Activated CD8-positive, alpha-beta T cell treated with anti-CD3 and anti-CD28 coated beads, Interleukin-2, amount 10 ng/mL, durations not matched to agents 7 days and 5 days (primary cell): ENCODE measurements around the gene PRR22. TPM values are rescaled to one million over a fixed set of nuclear protein-coding genes. Genes with fewer than 3 reads are reported as not detected.
A peak's percentile ranks its signal among the peaks of the same experiment; 100 is the strongest.

Source experiments
- ATAC-seq: fragments of 150-1000 bp; cut with Tn5 transposase; one replicate; pipeline ENCODE4 v1.10.0; 2021; ENCODE audit warnings: moderate library complexity
- CTCF ChIA-PET: fragments of 350-600 bp; sonication (Branson Sonifier 250); formaldehyde crosslinking; loops from one replicate; lab custom pipeline; 2021; ENCODE audit warnings: antibody characterized with exemption; lab: Charles Lee
- POLR2A ChIA-PET: fragments of 350-600 bp; sonication (Branson Sonifier 250); formaldehyde crosslinking; loops from one replicate; lab custom pipeline; 2021; ENCODE audit warnings: antibody characterized with exemption; lab: Charles Lee
- DNase-seq: peaks from one replicate; pipeline ENCODE4 v3.0.0-alpha.2; 2020
- H3K27ac Mint-ChIP-seq: one replicate; pipeline ENCODE4 v1.8.0; 2021; ENCODE audit warnings: mild to moderate bottlenecking, mixed read lengths
- H3K27me3 Mint-ChIP-seq: one replicate; pipeline ENCODE4 v1.8.0; 2021; ENCODE audit warnings: low read depth, mixed read lengths
- H3K36me3 Mint-ChIP-seq: one replicate; pipeline ENCODE4 v1.8.0; 2021; ENCODE audit warnings: low read depth, mixed read lengths
- H3K4me1 Mint-ChIP-seq: one replicate; pipeline ENCODE4 v1.8.0; 2021; ENCODE audit warnings: low read depth, mixed read lengths
- H3K4me3 Mint-ChIP-seq: one replicate; pipeline ENCODE4 v1.8.0; 2021; ENCODE audit warnings: mild to moderate bottlenecking, mixed read lengths
- H3K9me3 Mint-ChIP-seq: one replicate; pipeline ENCODE4 v1.8.0; 2022; ENCODE audit warnings: mixed read lengths; ENCODE audit not compliant: insufficient read depth
- total RNA-seq, 2 experiments: library from RNA; stranded (reverse); gene quantifications; one replicate each; pipeline ENCODE4 v1.2.3, GENCODE V29; 2021

Gene PRR22
- total RNA-seq, 2 experiments from 2014 or later, result 5.7 to 6.0 TPM

GRCh38 chr19:5809469-5809868 lies 24.9 kb upstream of the PRR22 start:
- ChIA-PET POLR2A (no interaction called here), CTCF (no interaction called here)
- Mint-ChIP-seq H3K36me3 (no peaks in the 10 kb centered on the region), H3K4me1 (peaks cover 4% of the 10 kb centered on the region), H3K4me3 (no peak overlapping the region), H3K9me3 (no peaks in the 10 kb centered on the region), H3K27me3 (peaks cover 15% of the 10 kb centered on the region), H3K27ac (no peak overlapping the region)
- DNase-seq (no peak), ATAC-seq (no peak)

DNA sequence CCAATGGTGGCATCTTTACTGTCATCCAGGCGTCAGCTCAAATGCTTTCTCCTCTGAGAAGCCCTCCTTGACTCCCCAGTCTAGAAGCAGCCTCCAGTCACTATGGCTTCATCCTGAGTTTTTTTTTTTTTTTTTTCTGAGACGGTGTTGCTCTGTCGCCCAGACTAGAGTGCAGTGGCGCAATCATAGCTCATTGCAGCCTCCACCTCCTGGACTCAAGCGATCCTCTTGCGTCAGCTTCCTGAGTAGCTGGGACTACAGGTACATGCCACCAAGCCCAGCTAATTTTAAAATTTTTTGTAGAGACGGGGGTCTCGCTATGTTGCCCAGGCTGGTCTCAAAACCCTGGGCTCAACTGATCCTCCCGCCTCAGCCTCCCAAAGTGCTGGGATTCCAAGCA lies 24.5 kb upstream of the PRR22 start:
- DNase-seq (no peak), ATAC-seq (no peak)
- peaks cover 19% of the 10 kb centered on the region for H3K27me3 Mint-ChIP-seq
- H3K27ac Mint-ChIP-seq, result no peak overlapping the region
- POLR2A ChIA-PET, result interaction anchor here (0.6 kb wide), 1 partner anchor 17 kb away, joined by 3 read pairs; no protein-coding TSS in a partner anchor
- no peaks in the 10 kb centered on the region for H3K9me3 Mint-ChIP-seq
- H3K4me3 Mint-ChIP-seq, result no peak overlapping the region
- H3K36me3 Mint-ChIP-seq, result no peaks in the 10 kb centered on the region
- CTCF ChIA-PET, result interaction anchor here (1.6 kb wide), 1 partner anchor 19 kb away, joined by 5 read pairs; no protein-coding TSS in a partner anchor
- H3K4me1 Mint-ChIP-seq, result peaks cover 8% of the 10 kb centered on the region

- no peak for DNase-seq
- ChIA-PET CTCF (interaction anchor here (1.6 to 1.7 kb wide), 2 partner anchors 20 to 160 kb away, joined by 3 to 5 read pairs; no protein-coding TSS in a partner anchor), POLR2A (interaction anchor here (0.6 to 1.0 kb wide), 2 partner anchors 16 to 20 kb away, joined by 3 read pairs; no protein-coding TSS in a partner anchor)
- Mint-ChIP-seq H3K4me3 (no peak overlapping the region), H3K27me3 (peaks cover 24% of the 10 kb centered on the region), H3K4me1 (peaks cover 14% of the 10 kb centered on the region), H3K36me3 (no peaks in the 10 kb centered on the region), H3K9me3 (no peaks in the 10 kb centered on the region), H3K27ac (no peak overlapping the region)
- ATAC-seq, result no peak
Measured at GRCh38 chr19:5808120-5808816, 23.7 kb upstream of the PRR22 start.

DNA sequence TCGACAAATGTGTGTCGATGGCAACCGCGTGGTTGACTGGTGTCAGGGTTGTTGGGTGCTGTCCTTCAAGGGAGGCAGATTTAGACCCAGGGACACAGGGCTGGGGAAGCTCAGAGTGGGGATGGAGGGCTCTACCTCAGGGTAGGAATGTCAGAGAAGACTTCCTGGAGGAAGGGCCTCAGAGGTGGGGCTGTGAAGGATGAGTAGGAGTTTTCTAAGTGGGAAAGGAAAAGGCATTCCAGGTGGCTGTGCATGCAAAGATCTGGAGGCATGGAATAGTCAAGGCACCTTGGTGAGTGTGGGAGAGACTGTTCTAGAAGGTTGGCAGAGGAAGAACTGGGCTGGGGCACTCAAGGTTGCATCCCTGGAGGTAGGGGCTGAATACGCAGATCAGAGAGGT lies 22.4 kb upstream of the PRR22 start:
- no peak overlapping the region for H3K27ac Mint-ChIP-seq
- peaks cover 23% of the 10 kb centered on the region for H3K4me1 Mint-ChIP-seq
- no peaks in the 10 kb centered on the region for H3K36me3 Mint-ChIP-seq
- DNase-seq (no peak), ATAC-seq (no peak)
- no peaks in the 10 kb centered on the region for H3K9me3 Mint-ChIP-seq
- peaks cover 32% of the 10 kb centered on the region for H3K27me3 Mint-ChIP-seq
- POLR2A ChIA-PET, result no interaction called here
- H3K4me3 Mint-ChIP-seq, result no peak overlapping the region
- CTCF ChIA-PET, result interaction anchor here (1.1 to 1.7 kb wide), 4 partner anchors 17 to 215 kb away, joined by 3 to 10 read pairs (median 4); no protein-coding TSS in a partner anchor

- Mint-ChIP-seq H3K27me3 (peaks cover 33% of the 10 kb centered on the region), H3K9me3 (no peaks in the 10 kb centered on the region), H3K27ac (no peak overlapping the region), H3K36me3 (no peaks in the 10 kb centered on the region), H3K4me3 (no peak overlapping the region), H3K4me1 (peaks cover 25% of the 10 kb centered on the region)
- POLR2A ChIA-PET, result no interaction called here
- ATAC-seq (no peak), DNase-seq (no peak)
- CTCF ChIA-PET, result interaction anchor here (1.1 to 1.5 kb wide), 3 partner anchors 17 to 216 kb away, joined by 3 to 10 read pairs (median 4); no protein-coding TSS in a partner anchor
Measured at GRCh38 chr19:5806133-5806489, 21.6 kb upstream of the PRR22 start.

DNA sequence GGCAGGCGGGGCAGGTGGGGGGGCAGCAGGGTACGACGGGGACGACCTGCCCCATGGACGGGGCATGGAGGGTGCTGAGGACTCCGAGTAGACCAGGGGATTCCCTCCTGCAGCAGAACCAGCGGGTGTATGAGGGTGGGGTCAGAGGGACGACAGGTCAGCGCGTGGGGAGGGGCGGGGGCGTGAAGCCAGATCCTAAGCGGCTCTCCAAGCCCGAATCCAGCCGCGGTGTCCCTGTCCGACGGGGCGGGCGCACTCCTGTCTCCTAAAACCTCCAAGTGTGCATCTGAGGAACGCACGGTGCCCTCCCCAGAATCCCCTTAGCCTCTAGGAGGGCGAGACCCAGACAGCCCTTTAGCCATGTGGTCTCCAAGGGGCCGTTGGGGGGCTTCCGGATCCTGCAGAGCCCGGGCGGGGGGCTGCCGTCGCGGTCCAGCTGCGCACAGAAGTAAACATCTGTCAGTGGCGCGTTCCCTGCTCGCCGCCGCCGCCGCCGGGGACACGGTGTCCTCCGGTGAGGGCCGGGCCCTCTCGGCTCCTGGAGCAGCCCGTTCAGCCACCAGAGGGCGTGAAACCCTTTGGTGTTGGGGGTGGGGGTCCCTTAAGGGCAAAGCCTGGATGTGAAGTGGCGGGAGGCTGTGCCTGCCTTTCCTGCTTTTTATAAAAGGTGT lies 21.1 kb upstream of the PRR22 start:
- Mint-ChIP-seq H3K4me1 (peaks cover 25% of the 10 kb centered on the region), H3K36me3 (no peaks in the 10 kb centered on the region), H3K9me3 (no peaks in the 10 kb centered on the region), H3K4me3 (no peak overlapping the region), H3K27me3 (peaks cover 35% of the 10 kb centered on the region), H3K27ac (no peak overlapping the region)
- no peak for ATAC-seq
- CTCF ChIA-PET, result interaction anchor here (1.2 to 1.5 kb wide), 2 partner anchors 18 to 216 kb away, joined by 3 to 4 read pairs; no protein-coding TSS in a partner anchor
- POLR2A ChIA-PET, result no interaction called here
- peak; percentile 63 for DNase-seq

- H3K4me1 Mint-ChIP-seq, result peaks cover 25% of the 10 kb centered on the region
- CTCF ChIA-PET, result interaction anchor here (0.6 to 2.8 kb wide), 55 partner anchors 9 to 676 kb away, joined by 3 to 63 read pairs (median 6); partner anchors contain the start of genes DUS3L, FUT6, LONP1 and NDUFA11
- no peaks in the 10 kb centered on the region for H3K36me3 Mint-ChIP-seq
- peak; percentile 10 for ATAC-seq
- no peaks in the 10 kb centered on the region for H3K9me3 Mint-ChIP-seq
- no peak for DNase-seq
- H3K27me3 Mint-ChIP-seq, result peaks cover 36% of the 10 kb centered on the region
- POLR2A ChIA-PET, result interaction anchor here (0.7 to 1.3 kb wide), 6 partner anchors 24 to 218 kb away, joined by 3 to 9 read pairs (median 4); no protein-coding TSS in a partner anchor
- peak within 1 kb of the TSS; percentile 70 for H3K4me3 Mint-ChIP-seq
- peak within 1 kb of the TSS; percentile 60 for H3K27ac Mint-ChIP-seq
Measured at GRCh38 chr19:5804516-5805461, 20.2 kb upstream of the PRR22 start, which contains the start of gene NRTN. NRTN (plus strand) TSS chr19:5805067; CDS start chr19:5824166, 19,099 bp downstream.

DNA sequence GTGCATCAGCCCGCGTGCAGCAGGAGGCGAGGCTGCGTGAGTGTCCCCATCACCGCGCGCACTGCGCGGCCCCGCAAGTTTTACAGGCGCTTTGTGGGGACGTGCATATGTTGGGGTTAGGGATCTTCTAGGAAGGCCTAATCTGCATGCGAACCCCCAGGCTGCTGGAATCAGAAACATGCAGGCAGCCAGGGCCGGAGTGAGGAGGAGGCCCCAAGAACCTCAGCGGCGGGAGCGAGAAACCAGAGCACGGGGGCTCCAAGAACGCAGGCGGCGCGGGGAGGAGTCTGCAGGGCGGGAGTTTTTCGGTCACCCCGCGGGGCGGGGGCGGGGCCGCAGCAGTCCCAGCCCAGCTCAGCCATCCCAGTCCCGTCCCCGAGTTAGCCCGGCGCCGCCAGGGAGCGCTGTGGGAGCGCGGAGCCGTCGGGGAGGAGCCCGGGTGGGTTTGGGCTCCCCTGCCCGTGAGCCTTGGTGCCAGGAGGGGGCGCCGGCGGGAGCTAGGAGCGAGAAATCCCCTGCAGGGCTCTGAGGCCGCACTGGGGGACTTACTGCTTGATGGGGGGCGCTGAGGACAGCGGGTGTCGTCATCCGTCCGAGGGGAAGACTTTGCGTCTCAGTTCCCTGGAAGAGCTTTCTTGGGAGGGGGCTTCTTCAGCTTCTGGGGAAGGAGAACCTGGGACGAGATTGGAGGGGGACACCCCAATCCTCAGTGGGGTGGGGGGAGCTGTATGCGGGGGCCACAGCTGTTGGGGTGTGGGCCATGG lies 19.4 kb upstream of the PRR22 start:
- ATAC-seq (peak; percentile 96), DNase-seq (peak; percentile 94)
- Mint-ChIP-seq H3K9me3 (no peaks in the 10 kb centered on the region), H3K4me1 (peaks cover 25% of the 10 kb centered on the region), H3K4me3 (peak overlapping the region; percentile 70), H3K36me3 (no peaks in the 10 kb centered on the region), H3K27me3 (peaks cover 42% of the 10 kb centered on the region), H3K27ac (peak overlapping the region; percentile 60)
- ChIA-PET POLR2A (interaction anchor here (0.7 to 1.3 kb wide), 6 partner anchors 24 to 219 kb away, joined by 3 to 9 read pairs (median 4); no protein-coding TSS in a partner anchor), CTCF (interaction anchor here (0.6 to 2.8 kb wide), 59 partner anchors 9 to 1402 kb away, joined by 3 to 63 read pairs (median 6); partner anchors contain the start of genes DUS3L, FUT6, LONP1 and NDUFA11)

GRCh38 chr19:5803441-5803751 lies 18.9 kb upstream of the PRR22 start:
- peaks cover 25% of the 10 kb centered on the region for H3K4me1 Mint-ChIP-seq
- DNase-seq (no peak), ATAC-seq (no peak)
- H3K4me3 Mint-ChIP-seq, result peak overlapping the region; percentile 70
- ChIA-PET CTCF (interaction anchor here (0.6 to 2.8 kb wide), 45 partner anchors 10 to 1401 kb away, joined by 3 to 63 read pairs (median 7); partner anchors contain the start of genes DUS3L, FUT6, LONP1 and NDUFA11), POLR2A (interaction anchor here (1.1 to 1.3 kb wide), 4 partner anchors 25 to 216 kb away, joined by 3 to 9 read pairs (median 5); no protein-coding TSS in a partner anchor)
- H3K27me3 Mint-ChIP-seq, result peaks cover 45% of the 10 kb centered on the region
- H3K9me3 Mint-ChIP-seq, result no peaks in the 10 kb centered on the region
- H3K36me3 Mint-ChIP-seq, result no peaks in the 10 kb centered on the region
- H3K27ac Mint-ChIP-seq, result no peak overlapping the region
